HepG2 (cell line): ENCODE results near the gene SH3D19. TPM values are rescaled to one million over a fixed set of nuclear protein-coding genes. Genes with fewer than 3 reads are reported as not detected.

Experiments used
- CBFB ChIP-seq: sonication (generic); formaldehyde crosslinking; IDR thresholded peaks from 2 replicates; pipeline ENCODE4 v1.4.0; 2020; ENCODE audit warnings: missing genetic modification reagents
- POLR2AphosphoS5 ChIP-seq: IDR thresholded peaks from 2 replicates; pipeline ENCODE4 v1.6.1; 2012; ENCODE audit warnings: low read depth, low read length
- ZC3H4 ChIP-seq: sonication (generic); formaldehyde crosslinking; IDR thresholded peaks from 2 replicates; pipeline ENCODE4 v1.4.0; 2020; ENCODE audit warnings: missing genetic modification reagents, borderline replicate concordance
- ZEB1 ChIP-seq: IDR thresholded peaks from 2 replicates; pipeline ENCODE4 v1.6.1; 2012; ENCODE audit warnings: mild to moderate bottlenecking, low read depth, inconsistent platforms; ENCODE audit not compliant: insufficient replicate concordance
- ZKSCAN5 ChIP-seq: sonication (generic); formaldehyde crosslinking; IDR thresholded peaks from 2 replicates; pipeline ENCODE4 v1.5.1; 2020; ENCODE audit warnings: mild to moderate bottlenecking, missing genetic modification reagents
- ZNF382 ChIP-seq: sonication (generic); formaldehyde crosslinking; IDR thresholded peaks from 2 replicates; pipeline ENCODE4 v1.5.0; 2020; ENCODE audit warnings: missing genetic modification reagents, mild to moderate bottlenecking, borderline replicate concordance
- ZNF850 ChIP-seq: sonication (generic); formaldehyde crosslinking; conservative IDR thresholded peaks from 2 replicates; pipeline ENCODE4 v1.9.0; 2021; ENCODE audit warnings: mild to moderate bottlenecking, missing genetic modification reagents
- polyA plus RNA-seq, 8 experiments: library from polyadenylated mRNA; depleted of rRNA in 3 of 8; stranded (reverse) in 7 of 8; unstranded in 1 of 8; fragments of >200 nt; fragmentation: Illumina TruSeq in 4 of 8; extraction: Trizol in 4 of 8; gene quantifications; 2 replicates each; pipeline versions ENCODE4 v1.2.1 to v1.2.3, GENCODE V29; 2011 to 2016; ENCODE audit warnings: low read depth in 4 of 8, missing spikeins in 1 of 8, mixed read lengths in 1 of 8; ENCODE audit not compliant: insufficient read depth in 1 of 8
- total RNA-seq, 5 experiments: library from RNA; depleted of rRNA; stranded (reverse); fragments of >200 nt; fragmentation: Illumina TruSeq; extraction: Trizol; gene quantifications; 2 replicates each; pipeline ENCODE4 v1.2.3, GENCODE V29; 2016; ENCODE audit warnings: low read depth in 1 of 5
- TF ChIP-seq, protein P1 (sequence below): sonication (generic); formaldehyde crosslinking; IDR thresholded peaks from 2 replicates; pipeline ENCODE4 v1.4.0; 2020; ENCODE audit warnings: missing genetic modification reagents; ENCODE audit errors: not compliant biosample characterization
- TF ChIP-seq, protein P2 (sequence below): IDR thresholded peaks from 2 replicates; pipeline ENCODE4 v1.6.1; 2016; ENCODE audit warnings: low read depth, borderline replicate concordance
- TF ChIP-seq, protein P3 (sequence below): conservative IDR thresholded peaks from 2 replicates; pipeline ENCODE4 v1.6.1; 2018; ENCODE audit warnings: missing genetic modification reagents
- TF ChIP-seq, protein P4 (sequence below): sonication (generic); formaldehyde crosslinking; IDR thresholded peaks from 2 replicates; pipeline ENCODE4 v1.4.0; 2020; ENCODE audit warnings: missing genetic modification reagents

SH3D19 gene
- total and polyA plus RNA-seq, 2 of the 13 experiments (the other 11 are each of a cell fraction or from before 2014, with no cell fraction given), result 31.2 to 38.0 TPM

DNA sequence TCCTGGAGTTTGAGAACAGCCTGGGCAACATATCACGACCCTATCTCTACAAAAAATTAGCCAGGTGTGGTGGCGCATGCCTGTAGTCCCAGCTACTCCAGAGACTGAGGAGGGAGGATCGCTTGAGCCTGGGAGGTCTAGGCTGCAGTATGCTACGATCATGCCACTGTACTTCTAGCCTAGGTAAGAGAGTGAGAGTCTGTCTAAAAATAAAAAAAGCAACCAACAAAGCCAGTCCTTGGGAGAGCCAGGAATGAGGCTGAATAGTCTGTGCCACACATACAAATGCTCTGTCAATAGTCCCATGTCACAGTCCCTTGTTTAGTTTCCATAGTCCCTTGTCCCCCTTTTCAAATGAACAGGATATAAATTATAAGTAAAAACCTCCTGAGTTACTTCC lies 67.7 kb downstream of the SH3D19 start (continued):
- TF ChIP-seq, protein P1, sequence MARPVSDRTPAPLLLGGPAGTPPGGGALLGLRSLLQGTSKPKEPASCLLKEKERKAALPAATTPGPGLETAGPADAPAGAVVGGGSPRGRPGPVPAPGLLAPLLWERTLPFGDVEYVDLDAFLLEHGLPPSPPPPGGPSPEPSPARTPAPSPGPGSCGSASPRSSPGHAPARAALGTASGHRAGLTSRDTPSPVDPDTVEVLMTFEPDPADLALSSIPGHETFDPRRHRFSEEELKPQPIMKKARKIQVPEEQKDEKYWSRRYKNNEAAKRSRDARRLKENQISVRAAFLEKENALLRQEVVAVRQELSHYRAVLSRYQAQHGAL (CRISPR knock-in tag), result no peak
- TF ChIP-seq, protein P2, sequence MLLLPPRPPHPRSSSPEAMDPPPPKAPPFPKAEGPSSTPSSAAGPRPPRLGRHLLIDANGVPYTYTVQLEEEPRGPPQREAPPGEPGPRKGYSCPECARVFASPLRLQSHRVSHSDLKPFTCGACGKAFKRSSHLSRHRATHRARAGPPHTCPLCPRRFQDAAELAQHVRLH, result no peak
- no peak for TF ChIP-seq ZNF850
- TF ChIP-seq ZNF382 (CRISPR knock-in tag), result no peak
- TF ChIP-seq CBFB (CRISPR knock-in tag), result no peak
- TF ChIP-seq ZEB1, result no peak
- TF ChIP-seq, protein P3, sequence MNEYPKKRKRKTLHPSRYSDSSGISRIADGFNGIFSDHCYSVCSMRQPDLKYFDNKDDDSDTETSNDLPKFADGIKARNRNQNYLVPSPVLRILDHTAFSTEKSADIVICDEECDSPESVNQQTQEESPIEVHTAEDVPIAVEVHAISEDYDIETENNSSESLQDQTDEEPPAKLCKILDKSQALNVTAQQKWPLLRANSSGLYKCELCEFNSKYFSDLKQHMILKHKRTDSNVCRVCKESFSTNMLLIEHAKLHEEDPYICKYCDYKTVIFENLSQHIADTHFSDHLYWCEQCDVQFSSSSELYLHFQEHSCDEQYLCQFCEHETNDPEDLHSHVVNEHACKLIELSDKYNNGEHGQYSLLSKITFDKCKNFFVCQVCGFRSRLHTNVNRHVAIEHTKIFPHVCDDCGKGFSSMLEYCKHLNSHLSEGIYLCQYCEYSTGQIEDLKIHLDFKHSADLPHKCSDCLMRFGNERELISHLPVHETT (CRISPR knock-in tag), result no peak
- no peak for TF ChIP-seq POLR2AphosphoS5
- TF ChIP-seq, protein P4, sequence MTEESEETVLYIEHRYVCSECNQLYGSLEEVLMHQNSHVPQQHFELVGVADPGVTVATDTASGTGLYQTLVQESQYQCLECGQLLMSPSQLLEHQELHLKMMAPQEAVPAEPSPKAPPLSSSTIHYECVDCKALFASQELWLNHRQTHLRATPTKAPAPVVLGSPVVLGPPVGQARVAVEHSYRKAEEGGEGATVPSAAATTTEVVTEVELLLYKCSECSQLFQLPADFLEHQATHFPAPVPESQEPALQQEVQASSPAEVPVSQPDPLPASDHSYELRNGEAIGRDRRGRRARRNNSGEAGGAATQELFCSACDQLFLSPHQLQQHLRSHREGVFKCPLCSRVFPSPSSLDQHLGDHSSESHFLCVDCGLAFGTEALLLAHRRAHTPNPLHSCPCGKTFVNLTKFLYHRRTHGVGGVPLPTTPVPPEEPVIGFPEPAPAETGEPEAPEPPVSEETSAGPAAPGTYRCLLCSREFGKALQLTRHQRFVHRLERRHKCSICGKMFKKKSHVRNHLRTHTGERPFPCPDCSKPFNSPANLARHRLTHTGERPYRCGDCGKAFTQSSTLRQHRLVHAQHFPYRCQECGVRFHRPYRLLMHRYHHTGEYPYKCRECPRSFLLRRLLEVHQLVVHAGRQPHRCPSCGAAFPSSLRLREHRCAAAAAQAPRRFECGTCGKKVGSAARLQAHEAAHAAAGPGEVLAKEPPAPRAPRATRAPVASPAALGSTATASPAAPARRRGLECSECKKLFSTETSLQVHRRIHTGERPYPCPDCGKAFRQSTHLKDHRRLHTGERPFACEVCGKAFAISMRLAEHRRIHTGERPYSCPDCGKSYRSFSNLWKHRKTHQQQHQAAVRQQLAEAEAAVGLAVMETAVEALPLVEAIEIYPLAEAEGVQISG (CRISPR knock-in tag), result no peak
- no peak for TF ChIP-seq ZC3H4 (CRISPR knock-in tag)
- TF ChIP-seq ZKSCAN5 (CRISPR knock-in tag), result no peak
